ENCODE results near the gene TP53BP1.

TP53BP1 gene

DNA sequence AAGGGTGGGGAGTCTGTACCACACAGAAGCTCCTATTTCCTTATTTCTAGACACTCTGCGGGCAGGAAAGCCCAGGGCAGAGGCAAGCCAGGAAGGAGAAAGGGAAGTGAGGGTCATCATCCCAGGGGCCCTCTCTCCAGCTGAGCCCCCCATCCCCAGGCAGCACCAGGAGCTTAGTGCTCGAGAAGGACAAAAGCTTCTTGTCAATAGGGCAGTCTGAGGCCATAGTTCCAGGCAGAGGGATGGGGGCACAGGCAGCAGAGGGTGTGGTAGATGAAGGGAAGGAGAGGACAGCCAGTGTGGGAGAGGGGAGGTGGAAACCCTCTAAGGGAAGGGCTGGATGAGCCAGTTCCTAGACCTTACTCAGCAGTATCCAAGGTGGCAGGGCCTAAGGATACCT, 27.2 kb upstream of the TP53BP1 start:
- DNase-seq (ENCODE audit: low spot score) = no peak

DNA sequence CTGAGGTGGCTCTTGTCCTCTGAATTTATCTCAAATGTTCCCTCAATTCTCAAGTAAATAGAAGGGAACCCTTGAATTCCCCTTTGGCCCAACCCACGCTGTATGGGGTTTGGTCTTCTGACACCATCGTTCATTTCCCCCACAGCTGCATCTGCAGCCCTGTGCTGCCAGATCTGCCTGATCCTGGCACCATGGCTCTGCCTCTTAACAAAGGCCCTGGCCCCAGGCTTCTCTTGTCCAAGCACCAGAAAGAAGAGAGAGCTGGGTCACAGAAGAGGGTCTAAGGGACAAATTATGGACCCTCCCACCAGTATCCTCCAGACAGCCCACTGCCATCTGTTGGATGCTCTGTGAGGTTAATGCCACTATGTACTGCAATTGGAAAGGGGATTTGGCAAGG, 26.2 kb upstream of the TP53BP1 start:
- DNase-seq (ENCODE audit: low spot score) = no peak

DNA sequence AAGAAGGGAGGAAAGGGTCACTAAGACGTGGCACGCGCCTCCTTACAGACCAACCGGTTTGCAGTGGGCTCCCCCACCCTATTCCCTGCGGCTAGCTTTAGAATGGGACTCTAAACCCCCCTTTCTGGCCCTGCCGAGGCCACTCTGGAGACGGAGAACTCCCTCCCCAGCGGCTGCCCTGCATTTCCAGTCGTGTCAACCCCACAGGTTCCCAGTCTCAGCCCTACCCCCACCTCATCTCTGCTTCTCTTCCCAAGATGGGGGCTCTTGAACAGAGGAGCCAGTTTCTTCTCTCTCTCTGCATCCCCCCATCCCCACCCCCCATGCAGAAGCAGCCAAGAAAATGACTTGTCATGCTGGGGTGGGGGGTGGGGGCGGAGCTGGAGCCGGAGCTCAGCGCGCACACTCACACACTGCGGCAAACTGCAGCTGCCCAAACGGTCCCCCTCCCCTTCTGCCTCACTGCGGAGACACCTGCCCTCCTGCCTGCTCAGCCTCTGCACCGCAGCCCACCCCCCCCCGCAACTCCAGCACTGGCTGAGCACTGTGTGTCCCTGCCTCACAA, 25.3 kb upstream of the TP53BP1 start:
- peak; percentile 62 for DNase-seq (ENCODE audit: low spot score)

DNA sequence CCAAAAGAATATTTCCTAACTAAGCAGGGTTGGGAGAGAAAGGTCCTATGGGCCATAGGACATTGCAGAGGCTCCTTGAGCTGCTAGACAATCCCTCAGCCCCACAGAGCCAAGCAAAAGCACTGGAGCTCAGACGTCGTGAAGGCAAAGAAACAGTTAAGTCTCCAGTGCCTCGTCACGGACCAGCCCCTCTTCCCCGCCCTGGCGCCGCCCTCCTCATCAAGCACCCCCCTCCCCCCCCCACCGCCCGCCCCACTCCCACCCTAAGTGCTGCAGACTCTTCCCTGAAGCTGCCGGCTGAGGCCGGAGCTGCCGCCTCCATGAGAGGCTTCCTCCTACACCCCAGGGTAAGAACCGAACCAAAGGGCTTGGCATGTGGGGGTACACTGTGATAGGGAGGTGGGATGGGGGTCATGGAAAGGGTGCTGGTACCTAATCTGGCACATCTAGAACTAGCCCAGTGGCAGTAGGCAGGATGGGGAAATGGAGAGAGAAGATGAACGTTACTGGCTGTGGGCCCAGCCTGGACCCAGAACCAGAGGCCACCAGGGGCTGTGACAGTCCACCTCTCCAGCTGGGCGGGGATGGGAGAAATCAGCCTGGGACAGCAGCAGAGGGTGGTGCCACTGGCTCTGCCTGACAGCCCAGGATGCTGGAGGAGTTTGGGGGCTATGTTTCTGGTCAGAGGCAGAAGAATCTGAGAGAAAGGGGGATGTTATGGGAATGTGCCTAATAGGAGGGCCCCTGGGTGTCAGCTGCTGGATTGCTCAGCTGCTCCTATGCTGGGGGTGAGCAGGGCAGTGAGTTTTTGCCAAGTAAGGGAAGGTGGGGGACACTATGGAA, 24.6 kb upstream of the TP53BP1 start, which contains the start of gene MAP1A:
Gene MAP1A (plus strand): TSS at position 255 of the 843 bp plus-strand sequence. CDS start 3,866 bp downstream, outside the sequence.
- peak; percentile 88 for DNase-seq (ENCODE audit: low spot score)

DNA sequence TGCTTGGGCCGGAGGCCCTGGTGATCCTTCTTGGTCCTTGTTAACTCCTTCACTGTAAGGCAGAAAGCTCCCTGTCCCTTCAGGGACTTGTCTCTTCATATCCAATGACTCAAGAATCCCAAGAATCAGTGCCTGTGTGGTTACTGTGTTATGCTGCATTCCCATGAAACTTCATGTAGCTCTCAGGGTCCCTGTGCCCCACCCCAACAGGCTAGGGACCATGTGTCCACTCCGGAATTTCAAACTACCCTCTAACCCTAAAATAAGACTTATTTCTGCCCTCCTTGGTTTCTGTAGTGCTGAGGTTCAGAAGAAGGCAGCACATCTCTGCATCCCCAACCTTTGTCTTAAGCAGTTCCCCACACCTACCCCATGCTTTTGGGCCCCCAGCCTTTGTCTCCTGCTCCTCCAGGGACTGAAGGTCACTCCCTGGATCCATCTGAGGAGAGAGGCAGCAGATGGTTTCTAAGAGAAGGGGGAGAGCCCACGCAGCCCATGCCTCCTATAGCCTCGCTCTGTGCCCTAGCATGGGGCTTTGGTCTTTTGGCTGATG, 23.9 kb upstream of the TP53BP1 start:
- peak; percentile 76 for DNase-seq (ENCODE audit: low spot score)

DNA sequence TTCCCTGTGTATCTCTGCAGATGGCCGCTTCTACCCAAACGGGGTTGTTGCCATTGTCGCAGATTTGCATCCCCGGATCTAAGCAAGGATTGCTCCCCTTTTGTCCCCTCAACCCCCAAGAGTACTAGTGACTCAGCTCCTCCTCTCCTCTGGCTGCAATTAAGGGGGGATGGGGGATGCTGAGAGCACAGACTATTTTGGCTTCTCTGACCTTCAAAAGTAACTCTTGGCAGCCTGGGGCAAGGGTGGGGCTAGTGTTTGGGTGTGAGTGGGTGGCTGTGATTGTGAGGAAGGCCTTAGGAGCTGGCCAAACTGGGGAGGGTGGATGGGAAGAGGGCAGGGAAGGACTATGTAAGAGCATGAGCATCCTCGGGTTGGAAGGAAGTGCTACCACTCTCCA, 23.2 kb upstream of the TP53BP1 start:
- peak; percentile 33 for DNase-seq (ENCODE audit: low spot score)

DNA sequence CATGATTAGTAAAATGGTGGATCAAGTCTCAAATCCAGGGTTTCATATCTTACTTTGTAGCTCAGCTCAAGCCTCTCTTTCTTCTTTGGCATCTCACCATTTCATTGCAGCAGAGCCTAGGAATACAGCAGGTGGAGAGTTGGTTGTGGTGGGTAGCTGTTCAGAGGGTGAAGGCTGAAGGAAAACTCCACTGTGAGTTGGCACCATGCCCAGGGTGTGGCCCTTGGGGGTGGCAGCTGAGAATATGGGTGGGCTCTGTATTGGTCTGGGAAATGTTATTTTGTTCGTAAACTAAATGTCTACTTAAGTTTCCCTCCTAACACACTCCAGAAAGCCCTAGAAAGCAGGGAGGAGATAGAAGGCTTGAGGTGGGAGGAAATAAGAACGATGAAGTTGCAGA, 22.8 kb upstream of the TP53BP1 start:
- DNase-seq (ENCODE audit: low spot score) = no peak

DNA sequence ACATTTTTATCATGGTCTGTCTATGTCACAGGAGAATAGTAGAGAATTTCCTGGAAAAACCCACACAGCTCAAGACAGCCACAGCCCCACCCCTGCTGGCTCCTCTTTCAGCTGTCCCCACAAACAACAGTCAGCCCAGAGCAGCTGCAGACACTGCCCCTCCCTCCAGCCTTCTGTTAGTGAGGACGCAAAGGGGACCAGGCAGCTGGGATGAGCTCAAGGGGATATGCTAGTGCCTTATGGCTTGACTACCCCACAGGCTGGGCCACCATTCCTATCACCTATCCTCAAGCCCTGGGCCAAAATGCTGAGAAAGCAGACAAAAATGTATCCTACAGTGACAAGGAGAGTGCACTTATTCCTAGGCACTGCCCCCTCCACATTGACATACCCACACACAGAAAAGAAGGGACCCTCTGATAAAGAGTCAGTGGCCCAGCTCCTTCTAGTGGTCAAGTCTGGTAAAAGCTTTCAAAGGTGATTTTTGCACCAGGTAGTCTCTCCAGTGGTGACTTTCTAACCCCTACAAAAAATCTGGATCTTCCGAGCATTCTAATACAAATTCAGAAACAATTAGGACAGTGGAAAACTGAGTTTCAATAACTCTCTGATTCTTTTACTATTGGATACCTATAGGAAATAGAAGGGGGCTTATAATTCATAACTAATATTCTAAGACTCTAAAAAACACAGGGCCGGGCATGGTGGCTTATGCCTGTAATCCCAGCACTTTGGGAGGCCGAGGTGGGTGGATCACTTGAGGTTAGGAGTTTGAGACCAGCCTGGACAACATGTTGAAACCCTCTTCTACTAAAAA, 21.5 kb upstream of the TP53BP1 start:
- peak; percentile 51 for DNase-seq (ENCODE audit: low spot score)

DNA sequence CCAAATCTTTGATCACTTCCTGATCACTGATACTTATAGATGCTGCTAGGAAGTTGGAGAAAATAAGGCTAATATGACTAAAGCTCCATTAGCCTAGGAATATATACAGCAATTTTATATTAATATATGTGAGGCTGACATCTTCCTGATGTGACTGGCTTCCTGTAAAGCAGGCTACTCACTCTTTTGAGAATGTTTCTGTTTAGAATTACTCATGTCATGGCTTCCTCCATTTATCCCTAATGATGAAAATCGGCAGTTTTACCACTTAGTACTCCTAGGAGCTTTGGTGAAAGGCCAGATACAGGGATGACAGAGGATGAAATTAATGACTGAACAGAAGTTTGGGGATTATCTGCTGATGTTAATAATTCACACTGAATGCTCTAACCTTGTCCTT, 20.6 kb upstream of the TP53BP1 start:
- DNase-seq (ENCODE audit: low spot score) = no peak

DNA sequence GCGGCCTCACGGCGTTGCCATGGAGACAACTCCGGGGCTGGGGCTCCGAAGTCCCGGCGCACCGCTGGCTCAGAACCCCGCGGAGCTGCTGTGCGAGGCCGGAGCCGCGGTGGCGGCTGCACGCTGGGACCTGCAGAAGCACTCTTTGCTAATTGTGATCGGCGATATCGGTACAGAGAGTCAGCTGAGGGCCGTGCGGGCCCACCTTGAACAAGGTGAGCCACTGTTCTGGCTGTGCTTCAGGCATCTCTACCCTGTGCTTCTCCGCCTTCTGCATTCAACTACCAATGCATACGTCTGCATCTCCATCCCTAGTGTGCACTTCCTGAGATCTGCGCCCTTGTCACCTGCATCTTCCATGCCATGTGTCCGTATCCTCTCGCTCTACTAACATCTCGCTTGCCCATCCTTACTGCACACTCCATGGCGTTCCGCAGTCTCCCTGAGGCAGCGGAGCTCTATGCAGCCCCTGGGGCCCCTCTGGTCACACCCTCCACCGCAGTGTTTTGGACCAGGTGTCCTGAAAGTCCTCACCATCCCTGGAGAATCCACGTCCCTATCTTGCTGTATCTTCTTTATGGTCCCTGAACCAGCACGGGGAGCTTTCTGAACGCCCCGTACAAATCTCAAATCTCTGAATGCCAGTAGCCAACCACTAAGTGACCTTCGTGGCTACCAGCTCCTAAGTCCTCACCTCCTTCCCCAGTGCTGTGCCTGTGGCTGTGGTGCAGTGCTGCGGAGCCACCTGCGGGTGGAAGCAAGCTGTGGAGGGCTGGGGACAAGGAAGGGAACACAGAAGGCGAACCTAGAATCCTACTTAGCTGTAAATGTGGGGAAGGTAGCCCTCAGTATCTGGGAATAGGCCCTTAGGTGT, 18.3 kb upstream of the TP53BP1 start:
- no peak for DNase-seq (ENCODE audit: low spot score)

DNA sequence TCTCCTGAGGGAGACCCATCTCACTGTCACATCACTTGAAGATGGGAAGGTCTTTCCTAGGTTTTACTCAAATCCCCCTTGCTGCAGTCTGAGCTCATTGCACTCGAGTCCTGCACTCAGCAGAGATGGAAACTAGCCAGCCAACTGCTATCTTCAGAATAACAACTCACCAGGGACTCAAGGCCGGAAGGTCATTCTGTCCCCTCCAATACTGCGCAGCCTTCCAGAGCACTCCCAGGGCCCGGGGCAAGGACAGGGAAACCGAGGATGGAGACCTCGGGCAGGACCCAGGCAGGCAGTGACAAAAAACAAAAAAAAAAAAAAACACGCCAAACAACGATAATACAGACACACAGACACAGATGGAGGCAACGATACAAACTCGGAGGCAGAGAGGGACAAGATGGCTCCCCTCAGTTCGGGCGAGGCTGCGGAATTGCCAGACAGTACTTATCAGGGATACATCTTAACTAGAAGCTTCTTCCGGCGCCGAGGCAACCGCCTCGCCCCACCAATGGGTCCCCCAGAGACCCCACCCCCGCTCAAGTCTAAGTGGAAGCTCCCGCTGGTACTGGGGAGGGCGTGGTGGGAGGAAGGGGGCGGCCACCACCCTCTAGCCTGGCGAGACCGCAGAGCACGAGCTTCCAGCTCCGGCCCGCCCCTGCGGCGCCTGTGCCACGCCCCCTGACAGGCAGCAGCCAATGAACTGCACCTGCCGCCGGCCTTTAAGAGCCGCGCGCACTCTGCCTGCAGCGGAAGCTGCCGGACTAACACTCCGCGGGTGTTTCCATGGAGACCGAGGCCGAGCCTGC, 17.4 kb upstream of the TP53BP1 start:
- DNase-seq (ENCODE audit: low spot score) = peak; percentile 95

DNA sequence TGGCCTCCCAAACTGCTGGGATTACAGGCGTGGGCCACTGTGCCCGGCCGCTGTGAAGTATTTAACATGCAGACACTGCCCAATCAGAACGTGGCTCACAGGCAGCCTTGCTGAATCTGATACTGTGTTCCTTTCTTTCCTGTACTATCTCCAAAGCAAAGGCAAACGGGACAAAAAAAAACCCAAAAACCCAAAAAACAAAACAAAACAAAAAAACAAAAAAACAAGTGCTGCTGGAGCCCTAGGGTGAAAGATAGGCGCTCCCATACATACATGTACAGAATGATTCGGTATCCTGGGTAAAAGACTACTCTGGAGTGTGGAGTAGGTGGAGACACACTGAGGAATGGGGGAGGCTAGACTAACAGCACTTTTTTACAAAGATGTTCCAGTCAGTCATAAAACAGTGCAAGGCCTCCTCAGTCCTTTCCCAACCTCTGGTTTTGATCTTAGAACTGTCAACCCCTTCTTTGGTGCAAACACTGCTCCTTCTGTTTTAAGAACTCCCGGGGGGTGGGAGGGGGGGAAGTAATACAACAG, 16.8 kb upstream of the TP53BP1 start:
- no peak for DNase-seq (ENCODE audit: low spot score)

DNA sequence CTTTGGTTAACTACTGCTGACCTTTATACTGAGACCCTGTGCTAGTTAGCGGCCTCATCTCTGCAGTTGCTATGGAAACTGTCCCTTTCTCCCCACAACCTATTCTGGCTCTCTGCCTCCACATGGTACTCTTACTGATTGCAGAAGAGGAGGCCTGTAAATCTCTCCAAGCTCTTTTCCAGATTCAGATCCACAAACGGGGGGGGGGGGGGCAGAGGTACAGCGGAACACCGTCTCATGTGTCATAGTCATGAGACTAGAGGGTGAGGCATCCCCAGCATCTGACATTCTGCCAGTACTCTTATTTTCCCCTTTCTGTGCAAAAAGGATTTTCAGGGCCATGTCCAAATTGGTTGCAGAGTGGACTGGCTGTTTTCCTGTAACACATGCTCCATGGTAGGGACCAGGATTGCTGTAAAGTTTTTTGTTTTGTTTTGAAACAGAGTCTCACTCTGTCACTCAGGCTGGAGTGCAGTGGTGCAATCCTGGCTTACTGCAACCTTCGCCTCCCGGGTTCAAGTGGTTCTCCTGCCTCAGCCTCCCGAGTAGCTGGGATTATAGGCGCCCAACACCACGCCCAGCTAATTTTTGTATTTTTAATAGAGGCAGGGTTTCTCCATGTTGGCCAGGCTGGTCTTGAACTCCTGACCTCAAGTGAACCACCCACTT, 16.2 kb upstream of the TP53BP1 start:
- no peak for DNase-seq (ENCODE audit: low spot score)

DNA sequence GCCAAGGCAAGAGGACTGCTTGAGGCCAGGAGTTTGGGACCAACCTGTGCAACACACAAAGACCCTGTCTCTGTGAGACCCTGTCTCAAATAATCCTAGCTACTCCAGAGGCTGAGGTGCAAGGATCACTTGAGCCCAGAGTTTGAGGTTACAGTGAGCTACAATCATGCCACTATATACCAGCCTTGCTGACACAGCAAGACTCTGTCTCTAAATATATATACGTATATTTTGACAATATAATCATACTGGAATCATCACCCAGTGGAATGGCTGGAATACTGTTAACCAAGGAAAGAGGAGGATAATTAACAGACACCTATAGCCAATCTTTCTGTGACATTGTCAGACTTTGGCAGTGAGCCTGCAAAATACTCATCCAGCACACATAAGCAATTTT, 15.5 kb upstream of the TP53BP1 start:
- no peak for DNase-seq (ENCODE audit: low spot score)

DNA sequence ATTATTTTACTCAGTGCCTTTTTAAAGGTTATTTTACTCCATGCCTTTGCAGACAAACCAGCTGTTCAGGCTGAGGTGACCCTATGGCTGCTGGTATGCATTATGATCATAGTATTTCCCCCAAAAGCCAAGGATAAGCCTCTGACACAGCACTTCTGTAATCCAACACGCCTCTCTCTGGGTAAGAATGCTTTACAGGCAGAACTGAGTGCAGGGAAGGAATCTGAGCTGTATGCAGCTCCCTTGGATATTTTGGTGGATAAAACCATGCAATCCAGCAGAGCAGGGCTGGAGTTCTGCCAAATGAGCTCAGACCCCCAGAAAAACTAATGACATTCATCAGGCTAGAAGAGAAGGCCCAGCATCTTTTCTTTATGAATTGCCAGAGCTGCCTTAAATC, 12.8 kb upstream of the TP53BP1 start:
- DNase-seq (ENCODE audit: low spot score) = peak; percentile 60

DNA sequence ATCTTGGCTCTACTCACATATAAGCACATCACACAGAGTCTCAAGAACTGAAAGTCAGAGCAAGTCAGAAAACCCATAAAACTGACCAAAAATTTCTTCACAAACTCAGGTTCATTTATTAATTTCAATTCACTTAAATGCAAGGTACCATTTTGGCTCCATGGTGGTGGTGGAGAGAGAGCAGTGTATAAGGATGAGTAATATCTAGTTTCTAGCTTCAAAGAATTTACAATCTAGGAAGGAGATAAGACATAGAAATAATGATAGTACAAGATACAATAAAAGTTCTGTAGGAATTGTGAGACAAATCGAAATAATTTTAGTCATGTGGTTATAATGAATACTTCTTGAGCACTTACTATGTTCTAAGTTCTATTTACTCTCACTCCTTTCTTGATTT, 6.7 kb upstream of the TP53BP1 start:
- DNase-seq (ENCODE audit: low spot score) = no peak

DNA sequence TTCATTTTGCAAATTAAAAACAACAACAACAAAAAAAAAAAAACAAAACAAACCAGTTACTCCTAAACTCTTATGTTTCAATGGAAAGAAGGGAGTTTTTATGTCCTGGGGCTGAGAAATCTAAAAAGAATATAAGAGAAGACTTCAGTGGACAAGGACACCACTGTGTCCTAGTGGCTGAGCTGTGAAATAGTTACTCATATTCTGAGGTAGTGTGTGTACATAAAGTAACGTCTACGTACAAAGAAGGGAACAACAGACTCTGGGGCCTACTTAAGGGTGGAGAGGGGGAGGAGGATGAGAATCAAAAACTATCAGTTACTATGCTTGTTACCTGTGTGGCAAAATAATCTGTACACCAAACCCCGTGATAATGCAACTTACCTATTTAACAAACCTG, 6.0 kb upstream of the TP53BP1 start:
- DNase-seq (ENCODE audit: low spot score) = no peak

DNA sequence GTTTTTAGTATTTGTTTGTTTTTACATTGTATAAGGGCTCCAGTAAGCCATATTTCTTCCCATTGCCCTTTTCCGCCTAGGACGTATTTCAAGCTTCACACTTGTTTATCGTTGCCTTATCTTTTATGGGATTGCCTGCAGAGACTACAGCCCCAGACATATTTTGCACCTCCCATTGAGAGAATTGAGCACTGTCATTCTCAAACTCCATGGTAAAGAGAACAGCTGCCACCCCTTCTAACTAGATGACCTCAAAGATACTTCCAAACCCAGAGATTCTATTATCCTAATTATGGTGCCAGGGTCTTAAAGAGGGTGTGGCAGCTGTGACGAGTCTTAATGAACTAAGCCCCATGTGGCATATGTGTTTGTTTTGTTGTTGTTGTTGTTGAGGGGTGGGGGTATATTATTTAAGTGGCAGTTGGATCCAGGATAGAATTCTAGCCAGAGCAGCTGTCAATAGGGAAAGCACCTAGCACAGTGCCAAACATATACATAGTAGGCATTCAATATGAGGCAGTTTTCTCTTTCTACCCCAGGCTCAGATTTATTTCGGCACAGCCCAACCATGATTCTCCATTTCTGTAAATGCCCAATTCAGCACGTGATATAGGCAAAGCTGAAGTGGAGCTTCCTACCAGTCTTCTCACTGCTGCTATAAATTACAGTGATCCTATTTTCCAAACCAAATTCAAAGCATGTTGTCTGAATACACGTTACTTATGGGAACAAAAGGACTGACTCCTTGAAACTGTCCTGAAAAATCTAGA, 932 bp upstream of the TP53BP1 start:
- no peak for DNase-seq (ENCODE audit: low spot score)

DNA sequence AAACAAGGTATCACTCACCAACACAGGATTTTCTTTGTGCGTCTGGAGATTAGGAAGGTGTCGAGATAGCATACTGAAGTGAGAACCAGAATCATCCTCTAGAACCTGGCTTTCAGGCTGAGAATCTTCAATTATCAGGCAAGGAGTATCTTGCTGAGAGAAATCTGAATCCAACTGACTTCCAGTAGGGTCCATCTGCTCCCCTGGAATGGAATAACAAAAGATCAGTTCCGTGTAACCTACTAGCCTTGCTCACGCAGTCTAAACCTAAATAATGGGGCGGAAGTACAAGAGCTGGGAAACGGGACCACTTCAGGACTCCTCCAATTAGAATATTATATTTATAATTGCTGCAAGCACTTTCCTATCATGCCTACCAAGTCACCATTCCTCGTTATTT, 690 bp downstream of the TP53BP1 start:
- DNase-seq (ENCODE audit: low spot score) = no peak
